ENCODE measurements around the gene RBBP8. TPM values are rescaled to one million over a fixed set of nuclear protein-coding genes. Genes with fewer than 3 reads are reported as not detected.

RBBP8 gene
- total and polyA plus RNA-seq, 2 donors (not counting 3 experiments of a cell fraction or from before 2014, with no cell fraction given), result 3.0 to 13.5 TPM

DNA sequence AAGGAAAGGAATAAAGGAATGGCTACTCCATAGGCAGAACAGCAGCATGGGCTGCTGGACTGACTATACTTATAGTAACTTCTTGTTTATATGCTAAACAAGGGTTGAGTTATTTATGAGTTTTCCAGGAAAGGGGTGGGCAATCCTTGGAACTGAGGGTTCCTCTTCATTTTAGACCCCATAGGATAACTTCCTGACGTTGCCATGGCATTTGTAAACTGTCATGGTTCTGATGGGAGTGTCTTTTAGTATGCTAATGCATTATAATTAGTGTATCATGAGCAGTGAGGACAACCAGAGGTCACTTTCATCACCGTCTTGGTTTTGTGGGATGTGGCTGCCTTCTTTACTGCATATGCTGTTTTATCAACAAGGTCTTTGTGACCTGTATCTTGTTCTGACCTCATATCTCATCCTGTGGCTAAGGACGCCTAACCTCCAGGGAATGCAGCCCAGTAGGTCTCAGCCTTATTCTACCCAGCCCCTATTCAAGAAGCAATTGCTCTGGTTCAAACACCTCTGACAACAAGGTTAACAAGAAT is 103.6 kb downstream of the RBBP8 start:
- no peak overlapping the region for H3K4me2 ChIP-seq (ENCODE audit: insufficient read depth, low read length)
- dilution Hi-C loops (cut with MboI; ENCODE audit: extremely low pct_ligation_motif_present, low sequenced_read_pairs), result no loop called here
- BruUV-seq (replicated peaks), result no TSS peak
- ChIA-PET POLR2A (no interaction called here), CTCF (no interaction called here)
- no peak overlapping the region for H2AFZ ChIP-seq (ENCODE audit: low read depth, low read length)
- H4K20me1 ChIP-seq (replicated peaks; ENCODE audit: control insufficient read depth, extremely low read depth, insufficient read depth, low read length), result no peaks in the 10 kb centered on the region
- no peaks in the 10 kb centered on the region for H3K36me3 ChIP-seq (ENCODE audit: control insufficient read depth in 2 of 2, extremely low read depth in 1 of 2, insufficient read depth in 2 of 2, low read length in 2 of 2)
- H3K4me3 ChIP-seq (replicated peaks in 1 of 3; ENCODE audit: insufficient read depth in 1 of 3, low read depth in 1 of 3, low read length in 3 of 3), result no peak overlapping the region
- no peak overlapping the region for H3K9ac ChIP-seq (replicated peaks; ENCODE audit: extremely low read depth, insufficient read depth, low read length)
- H3K9me1 ChIP-seq (replicated peaks; ENCODE audit: control insufficient read depth, extremely low read depth, insufficient read depth, low read length), result no peaks in the 10 kb centered on the region
- FAIRE-seq, result no peak
- no peaks in the 10 kb centered on the region for H3K79me2 ChIP-seq (ENCODE audit: control insufficient read depth, insufficient read depth, low read length)
- no peaks in the 10 kb centered on the region for H3K27me3 ChIP-seq (ENCODE audit: control insufficient read depth in 2 of 2, insufficient read depth in 2 of 2, low read length in 2 of 2)
- H3K27ac ChIP-seq (ENCODE audit: insufficient read depth, low read depth, low read length), result no peak overlapping the region
- peaks cover 9% of the 10 kb centered on the region for H3K4me1 ChIP-seq (ENCODE audit: control insufficient read depth, extremely low read depth, insufficient read depth, low read length)
- H3K9me3 ChIP-seq (replicated peaks; ENCODE audit: control insufficient read depth, insufficient read depth, low read length), result no peaks in the 10 kb centered on the region
- DNase-seq (ENCODE audit: low read depth, low spot score), result no peak
- intact Hi-C loops (cut with micrococcal nuclease), result loop anchor here (10.0 kb wide), 2 partner anchors 158 to 198 kb away; no protein-coding TSS in a partner anchor
- TF ChIP-seq, protein P1, sequence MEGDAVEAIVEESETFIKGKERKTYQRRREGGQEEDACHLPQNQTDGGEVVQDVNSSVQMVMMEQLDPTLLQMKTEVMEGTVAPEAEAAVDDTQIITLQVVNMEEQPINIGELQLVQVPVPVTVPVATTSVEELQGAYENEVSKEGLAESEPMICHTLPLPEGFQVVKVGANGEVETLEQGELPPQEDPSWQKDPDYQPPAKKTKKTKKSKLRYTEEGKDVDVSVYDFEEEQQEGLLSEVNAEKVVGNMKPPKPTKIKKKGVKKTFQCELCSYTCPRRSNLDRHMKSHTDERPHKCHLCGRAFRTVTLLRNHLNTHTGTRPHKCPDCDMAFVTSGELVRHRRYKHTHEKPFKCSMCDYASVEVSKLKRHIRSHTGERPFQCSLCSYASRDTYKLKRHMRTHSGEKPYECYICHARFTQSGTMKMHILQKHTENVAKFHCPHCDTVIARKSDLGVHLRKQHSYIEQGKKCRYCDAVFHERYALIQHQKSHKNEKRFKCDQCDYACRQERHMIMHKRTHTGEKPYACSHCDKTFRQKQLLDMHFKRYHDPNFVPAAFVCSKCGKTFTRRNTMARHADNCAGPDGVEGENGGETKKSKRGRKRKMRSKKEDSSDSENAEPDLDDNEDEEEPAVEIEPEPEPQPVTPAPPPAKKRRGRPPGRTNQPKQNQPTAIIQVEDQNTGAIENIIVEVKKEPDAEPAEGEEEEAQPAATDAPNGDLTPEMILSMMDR (IDR thresholded peaks at IDR 0.05; ENCODE audit: extremely low read depth in 1 of 2, insufficient read depth in 1 of 2, low read depth in 1 of 2, low read length in 2 of 2), result no peak
- no peak for TF ChIP-seq FOS (IDR thresholded peaks at IDR 0.05; ENCODE audit: borderline replicate concordance, insufficient read depth, low read length)

DNA sequence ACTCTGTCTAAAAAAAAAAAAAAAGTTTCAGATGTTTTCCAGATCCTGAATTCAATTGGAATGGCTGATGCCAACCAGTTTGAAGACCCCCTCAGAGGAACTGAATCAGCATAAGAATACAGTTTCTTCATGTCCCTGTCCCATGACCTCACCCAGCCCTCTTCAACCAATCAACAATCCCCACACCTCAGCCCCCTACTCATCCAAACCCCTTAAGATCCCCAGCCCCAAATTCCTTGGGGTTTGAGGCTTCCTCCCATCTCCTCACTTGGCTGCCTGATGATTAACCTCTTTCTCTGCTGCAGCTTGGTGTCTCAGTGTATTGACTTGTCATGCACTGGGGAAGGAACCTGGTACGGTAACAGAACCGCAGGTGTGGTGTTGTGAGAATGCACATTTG is 104.5 kb downstream of the RBBP8 start:
- Histone ChIP-seq H3K79me2 (ENCODE audit: control insufficient read depth, insufficient read depth, low read length) (no peaks in the 10 kb centered on the region), H3K9ac (replicated peaks; ENCODE audit: extremely low read depth, insufficient read depth, low read length) (no peak overlapping the region), H3K27ac (ENCODE audit: insufficient read depth, low read depth, low read length) (no peak overlapping the region), H3K9me3 (replicated peaks; ENCODE audit: control insufficient read depth, insufficient read depth, low read length) (no peaks in the 10 kb centered on the region), H3K4me1 (ENCODE audit: control insufficient read depth, extremely low read depth, insufficient read depth, low read length) (peaks cover under 1% of the 10 kb centered on the region), H3K27me3 (ENCODE audit: control insufficient read depth in 2 of 2, insufficient read depth in 2 of 2, low read length in 2 of 2) (no peaks in the 10 kb centered on the region), H3K4me2 (ENCODE audit: insufficient read depth, low read length) (no peak overlapping the region), H4K20me1 (replicated peaks; ENCODE audit: control insufficient read depth, extremely low read depth, insufficient read depth, low read length) (no peaks in the 10 kb centered on the region), H3K9me1 (replicated peaks; ENCODE audit: control insufficient read depth, extremely low read depth, insufficient read depth, low read length) (no peaks in the 10 kb centered on the region), H2AFZ (ENCODE audit: low read depth, low read length) (no peak overlapping the region), H3K4me3 (replicated peaks in 1 of 3; ENCODE audit: insufficient read depth in 1 of 3, low read depth in 1 of 3, low read length in 3 of 3) (no peak overlapping the region), H3K36me3 (ENCODE audit: control insufficient read depth in 2 of 2, extremely low read depth in 1 of 2, insufficient read depth in 2 of 2, low read length in 2 of 2) (no peaks in the 10 kb centered on the region)
- POLR2A ChIA-PET, result no interaction called here
- TF ChIP-seq JUN (IDR thresholded peaks at IDR 0.05; ENCODE audit: borderline replicate concordance, insufficient read depth, insufficient read length, low read depth) (no peak), FOS (IDR thresholded peaks at IDR 0.05; ENCODE audit: borderline replicate concordance, insufficient read depth, low read length) (no peak), MYC (IDR thresholded peaks at IDR 0.05; ENCODE audit: low read depth, low read length) (no peak), POLR2AphosphoS5 (IDR thresholded peaks at IDR 0.05; ENCODE audit: insufficient read depth, low read depth, low read length) (no peak), EZH2 (IDR thresholded peaks at IDR 0.05; ENCODE audit: borderline replicate concordance, low read depth, low read length, severe bottlenecking) (no peak), GATA2 (IDR thresholded peaks at IDR 0.05; ENCODE audit: insufficient read depth, insufficient read length, low read depth, low read length) (no peak), POLR2A (IDR thresholded peaks at IDR 0.05; ENCODE audit: low read depth, low read length) (no peak)
- TF ChIP-seq, protein P2, sequence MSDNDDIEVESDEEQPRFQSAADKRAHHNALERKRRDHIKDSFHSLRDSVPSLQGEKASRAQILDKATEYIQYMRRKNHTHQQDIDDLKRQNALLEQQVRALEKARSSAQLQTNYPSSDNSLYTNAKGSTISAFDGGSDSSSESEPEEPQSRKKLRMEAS (IDR thresholded peaks at IDR 0.05; ENCODE audit: insufficient read depth, insufficient read length), result no peak
- TF ChIP-seq, protein P1 (IDR thresholded peaks at IDR 0.05; ENCODE audit: extremely low read depth in 1 of 2, insufficient read depth in 1 of 2, low read depth in 1 of 2, low read length in 2 of 2), result no peak
- CTCF ChIA-PET, result no interaction called here
- DNase-seq (ENCODE audit: low read depth, low spot score), result no peak
- dilution Hi-C loops (cut with MboI; ENCODE audit: extremely low pct_ligation_motif_present, low sequenced_read_pairs), result no loop called here
- no TSS peak for BruUV-seq (replicated peaks)
- FAIRE-seq, result no peak
- intact Hi-C loops (cut with micrococcal nuclease), result loop anchor here (10.0 kb wide), 2 partner anchors 157 to 197 kb away; no protein-coding TSS in a partner anchor
